H1 (cell line): ENCODE measurements around the gene FANK1.
"Not testable (repeated sequence)": the region's sequence is repeated elsewhere in the genome, so short reads cannot be mapped to it uniquely, and the experiment has no call there.

ENCODE experiments used
- ATF3 ChIP-seq: IDR thresholded peaks from 2 replicates; pipeline ENCODE4 v1.6.1; 2011; ENCODE audit warnings: low read depth, mild to moderate bottlenecking, low read length; ENCODE audit not compliant: insufficient read depth
- BRCA1 ChIP-seq: IDR thresholded peaks from 2 replicates; pipeline ENCODE4 v1.6.1; 2012; ENCODE audit warnings: low read depth, low read length, improper control_type of control experiment
- CTCF ChIP-seq, 3 experiments: IDR thresholded peaks; 1 replicate in 2 of 3; 2 replicates in 1 of 3; pipeline versions ENCODE4 v1.5.1 to v1.6.1; 2011; ENCODE audit warnings: low read length in 3 of 3, mild to moderate bottlenecking in 3 of 3, inconsistent platforms in 2 of 3, low read depth in 1 of 3, moderate library complexity in 1 of 3; ENCODE audit not compliant: insufficient read depth in 1 of 3; ENCODE audit errors: control extremely low read depth in 1 of 3
- EZH2 ChIP-seq: fragments of 200-600 bp; sonication (generic); IDR thresholded peaks from 2 replicates; pipeline ENCODE4 v1.7.1; 2012; ENCODE audit warnings: low read depth, mild to moderate bottlenecking, moderate library complexity, low read length, inconsistent platforms; ENCODE audit not compliant: severe bottlenecking
- FOSL1 ChIP-seq: IDR thresholded peaks from 2 replicates; pipeline ENCODE4 v1.6.1; 2011; ENCODE audit warnings: mild to moderate bottlenecking, low read depth, low read length, moderate library complexity; ENCODE audit not compliant: insufficient read depth
- GABPA ChIP-seq: IDR thresholded peaks from 2 replicates; pipeline ENCODE4 v1.6.1; 2011; ENCODE audit warnings: mild to moderate bottlenecking, low read length, moderate library complexity, borderline replicate concordance; ENCODE audit not compliant: insufficient read depth
- MAX ChIP-seq: IDR thresholded peaks from 2 replicates; pipeline ENCODE4 v1.6.1; 2012; ENCODE audit warnings: inconsistent platforms
- POLR2AphosphoS5 ChIP-seq: IDR thresholded peaks from 2 replicates; pipeline ENCODE4 v1.6.1; 2011; ENCODE audit warnings: low read depth, low read length
- RAD21 ChIP-seq, 2 experiments: IDR thresholded peaks in 1 of 2; conservative IDR thresholded peaks in 1 of 2; 2 replicates each; pipeline ENCODE4 v1.6.1; 2011; ENCODE audit warnings: low read depth in 2 of 2, low read length in 2 of 2, improper control_type of control experiment in 1 of 2, inconsistent platforms in 1 of 2, mild to moderate bottlenecking in 1 of 2, moderate library complexity in 1 of 2
- SIRT6 ChIP-seq: IDR thresholded peaks from one replicate; pipeline ENCODE4 v1.7.1; 2012; ENCODE audit warnings: low read length, inconsistent platforms
- SUZ12 ChIP-seq: fragments of 200-600 bp; sonication (generic); IDR thresholded peaks from 2 replicates; pipeline ENCODE4 v1.6.1; 2012; ENCODE audit warnings: mild to moderate bottlenecking, inconsistent platforms, low read length, moderate library complexity, mixed read lengths
- YY1 ChIP-seq: IDR thresholded peaks from 2 replicates; pipeline ENCODE4 v1.6.1; 2011; ENCODE audit warnings: low read depth, mild to moderate bottlenecking, low read length

DNA sequence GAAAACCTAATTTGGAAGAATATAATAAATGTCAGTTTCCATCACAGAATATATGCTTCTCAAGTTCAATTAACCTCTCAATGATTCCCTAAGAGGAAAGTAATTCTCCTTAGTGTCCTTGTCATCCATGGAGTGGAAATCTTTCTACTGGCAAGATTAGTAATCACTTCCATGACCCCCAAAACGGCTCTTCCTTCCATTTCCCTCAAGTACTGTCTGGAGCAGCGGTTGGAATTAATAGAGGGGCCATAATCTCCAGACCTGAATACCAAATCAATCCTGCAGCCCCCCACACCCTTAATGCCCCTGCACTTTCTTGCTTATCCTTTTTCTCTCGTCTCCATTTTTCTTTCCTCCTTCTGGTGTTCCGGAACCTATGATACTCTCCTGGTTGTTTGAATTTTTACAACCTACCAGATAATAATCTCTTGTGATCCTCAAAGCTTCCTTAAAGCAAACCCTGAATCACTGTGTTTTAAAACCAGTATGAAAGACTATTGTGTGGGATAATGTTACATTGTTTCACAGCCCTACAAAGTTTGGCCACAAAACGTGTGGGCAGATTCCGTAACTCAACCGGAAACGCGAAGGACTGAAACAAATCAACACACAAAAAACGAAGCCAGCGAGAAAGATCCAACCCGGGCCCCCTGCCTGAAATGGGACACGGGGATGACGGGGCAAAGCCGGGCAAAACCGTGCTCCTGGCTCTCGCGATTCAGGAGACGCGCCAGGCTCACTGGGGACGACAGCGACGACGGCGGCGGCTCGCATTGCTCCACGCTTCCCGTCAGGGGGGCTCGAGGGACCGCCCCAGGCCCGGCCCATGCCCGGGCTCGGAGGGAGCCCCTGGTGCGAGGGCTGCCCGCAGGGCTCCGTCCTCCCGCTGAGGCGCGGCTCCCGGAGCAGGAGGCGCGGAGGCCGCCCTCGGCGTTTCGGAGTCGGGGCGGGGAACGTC is 955 bp upstream of the FANK1 start:
- TF ChIP-seq BRCA1; FOSL1; YY1; EZH2; CTCF (IDR thresholded peaks at IDR 0.05; ENCODE audit: control extremely low read depth in 1 of 3, insufficient read depth in 1 of 3, low read depth in 1 of 3, low read length in 3 of 3); SIRT6; RAD21 (IDR thresholded peaks at IDR 0.05 in 1 of 2, conservative IDR thresholded peaks at IDR 0.05 in 1 of 2; ENCODE audit: low read depth in 2 of 2, low read length in 2 of 2); ATF3; GABPA; SUZ12: not testable (repeated sequence)
- TF ChIP-seq POLR2AphosphoS5 = peak; percentile 35; the same call in 1 of the 2 replicates
- peak; percentile 35; the same call in 1 of the 2 replicates for TF ChIP-seq MAX
